Naive B cell (primary cell): Measurements from ENCODE around the gene MYCN. TPM values are rescaled to one million over a fixed set of nuclear protein-coding genes. Genes with fewer than 3 reads are reported as not detected.
"Not testable (repeated sequence)": the region's sequence is repeated elsewhere in the genome, so short reads cannot be mapped to it uniquely, and the experiment has no call there.

Experiments
- ATAC-seq, 2 donors: fragments of 150-1000 bp; cut with Tn5 transposase; 2 replicates each; pipeline ENCODE4 v1.10.0; 2021; ENCODE audit warnings: low read depth in 2 of 2, mild to moderate bottlenecking in 2 of 2, moderate library complexity in 2 of 2
- DNase-seq: peaks from one replicate; pipeline ENCODE4 v3.0.0; 2022
- H3K27ac Mint-ChIP-seq, 6 donors: one replicate each; pipeline ENCODE4 v1.8.0; 2020 to 2022; ENCODE audit warnings: mild to moderate bottlenecking in 6 of 6, mixed read lengths in 6 of 6, moderate library complexity in 5 of 6, inconsistent platforms in 2 of 6
- H3K27me3 Mint-ChIP-seq, 3 donors: one replicate each; pipeline ENCODE4 v1.8.0; 2021 to 2022; ENCODE audit warnings: mixed read lengths in 3 of 3, mild to moderate bottlenecking in 1 of 3
- H3K36me3 Mint-ChIP-seq, 2 donors: one replicate each; pipeline ENCODE4 v1.8.0; 2020 to 2022; ENCODE audit warnings: mixed read lengths in 2 of 2, inconsistent platforms in 1 of 2, mild to moderate bottlenecking in 1 of 2
- H3K4me1 Mint-ChIP-seq, 3 donors: one replicate each; pipeline ENCODE4 v1.8.0; 2020 to 2022; ENCODE audit warnings: mixed read lengths in 3 of 3, inconsistent platforms in 1 of 3, mild to moderate bottlenecking in 1 of 3, moderate library complexity in 1 of 3
- H3K4me3 Mint-ChIP-seq, 8 donors: one replicate each; pipeline ENCODE4 v1.8.0; 2020 to 2022; ENCODE audit warnings: mild to moderate bottlenecking in 8 of 8, mixed read lengths in 8 of 8, moderate library complexity in 8 of 8, inconsistent platforms in 2 of 8
- H3K9me3 Mint-ChIP-seq, 7 donors: one replicate each; pipeline ENCODE4 v1.8.0; 2020 to 2022; ENCODE audit warnings: mixed read lengths in 7 of 7, mild to moderate bottlenecking in 5 of 7, inconsistent platforms in 2 of 7, moderate library complexity in 1 of 7
- polyA plus RNA-seq, 6 donors: library from polyadenylated mRNA; unstranded; fragments of 300-500 nt; fragmentation: Illumina TruSeq; gene quantifications; one replicate each; pipeline ENCODE4 v1.2.3, GENCODE V29; 2021; ENCODE audit warnings: low read depth in 6 of 6

Gene MYCN
- polyA plus RNA-seq, 6 donors from 2014 or later: not detected

DNA sequence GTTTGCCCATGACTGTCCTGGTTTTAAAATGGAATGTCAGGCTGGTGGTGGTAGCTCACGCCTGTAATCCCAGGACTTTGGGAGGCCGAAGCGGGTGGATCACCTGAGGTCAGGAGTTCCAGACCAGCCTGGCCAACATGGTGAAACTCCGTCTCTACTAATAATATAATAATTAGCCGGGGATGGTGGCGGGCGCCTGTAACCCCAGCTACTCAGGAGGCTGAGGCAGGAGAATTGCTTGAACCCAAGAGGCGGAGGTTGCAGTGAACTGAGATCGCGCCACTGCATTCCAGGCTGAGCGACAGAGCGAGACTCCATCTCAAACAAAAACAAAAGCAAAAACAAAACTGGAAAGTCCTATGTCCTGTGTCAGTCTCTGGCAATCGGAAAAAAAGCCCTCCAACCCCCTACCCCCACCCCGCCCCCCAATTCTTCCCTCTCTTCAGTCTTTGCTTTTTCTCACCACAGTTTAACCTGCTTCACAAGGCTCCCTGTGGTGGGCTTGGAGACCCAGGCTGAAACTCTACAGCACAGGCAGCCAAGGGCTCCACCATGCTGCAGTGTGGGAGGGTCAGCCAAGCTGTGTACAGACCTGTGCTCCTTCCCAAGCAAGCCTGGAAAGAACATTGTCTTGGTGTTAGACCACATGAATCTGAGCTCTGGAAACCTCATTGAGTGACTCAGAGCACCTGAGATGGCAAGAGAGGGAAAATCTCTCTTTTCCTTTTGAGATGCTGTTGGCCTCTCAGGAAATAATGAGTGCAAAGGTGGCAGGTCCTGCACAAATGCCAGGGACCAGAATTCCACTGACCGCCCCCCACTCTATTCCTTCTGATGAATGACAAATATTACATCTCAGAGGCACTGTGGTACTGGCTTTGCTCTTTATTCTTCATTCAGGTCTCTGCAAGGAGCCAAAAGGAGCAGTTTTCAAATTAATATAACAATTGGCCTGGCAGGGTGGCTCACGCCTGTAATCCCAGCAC is 16.7 kb downstream of the MYCN start:
- H3K27me3 Mint-ChIP-seq: peaks cover 16 to 19% (median 18%) of the 10 kb centered on the region in 3 donors
- H3K4me1 Mint-ChIP-seq: no peaks in the 10 kb centered on the region
- ATAC-seq: no peak

DNA sequence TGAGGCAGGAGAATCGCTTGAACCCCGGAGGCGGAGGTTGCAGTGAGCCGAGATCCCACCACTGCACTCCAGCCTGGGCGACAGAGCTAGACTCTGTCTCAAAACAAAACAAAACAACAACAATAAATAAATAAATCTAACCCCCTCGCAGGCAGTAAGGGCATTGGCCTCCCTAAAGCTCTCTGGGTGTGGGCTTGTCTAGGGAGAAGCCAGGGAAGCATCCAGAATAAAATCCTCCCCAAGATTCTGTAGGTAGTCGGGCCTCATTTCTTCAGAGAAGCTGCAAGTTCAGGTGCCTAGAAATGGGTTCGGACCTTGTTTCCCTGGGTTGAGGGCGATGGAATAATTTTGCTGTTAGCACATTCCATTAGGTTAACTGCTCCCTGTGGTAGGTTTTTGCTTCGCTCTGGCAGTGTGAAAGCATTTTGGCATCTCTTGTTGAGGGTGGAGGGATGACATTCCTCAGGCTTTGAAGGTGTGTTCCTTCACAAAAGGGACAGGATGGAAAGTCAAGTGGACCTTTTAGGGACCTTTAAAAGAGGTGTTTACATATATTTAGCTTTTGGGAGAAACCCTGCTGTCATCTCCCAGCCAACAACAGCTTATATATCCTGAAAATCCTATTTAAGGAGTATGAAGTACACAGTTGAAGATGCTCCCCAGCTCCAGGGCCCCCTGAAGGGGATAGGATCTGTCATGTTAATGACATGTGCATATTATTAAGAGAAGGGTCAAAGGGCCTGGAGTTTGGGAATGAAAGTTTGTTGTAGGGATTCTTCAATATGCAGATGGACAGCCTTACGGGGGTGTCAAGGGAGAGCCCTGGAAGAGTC is 17.7 kb downstream of the MYCN start:
- Mint-ChIP-seq H3K36me3 (no peaks in the 10 kb centered on the region), H3K9me3 (peaks cover 0 to 11% (median 4%) of the 10 kb centered on the region in 7 donors), H3K27me3 (peaks cover 16 to 19% (median 18%) of the 10 kb centered on the region in 3 donors), H3K4me1 (no peaks in the 10 kb centered on the region), H3K4me3 (no peak overlapping the region), H3K27ac (no peak overlapping the region)
- DNase-seq (no peak), ATAC-seq (no peak)

More for the DNA sequence above, 16.7 kb downstream of the MYCN start:
- H3K27ac Mint-ChIP-seq: no peak overlapping the region
- no peaks in the 10 kb centered on the region for H3K36me3 Mint-ChIP-seq
- peaks cover 0 to 6% (median 3%) of the 10 kb centered on the region in 7 donors for H3K9me3 Mint-ChIP-seq
- no peak overlapping the region for H3K4me3 Mint-ChIP-seq
- no peak for DNase-seq

DNA sequence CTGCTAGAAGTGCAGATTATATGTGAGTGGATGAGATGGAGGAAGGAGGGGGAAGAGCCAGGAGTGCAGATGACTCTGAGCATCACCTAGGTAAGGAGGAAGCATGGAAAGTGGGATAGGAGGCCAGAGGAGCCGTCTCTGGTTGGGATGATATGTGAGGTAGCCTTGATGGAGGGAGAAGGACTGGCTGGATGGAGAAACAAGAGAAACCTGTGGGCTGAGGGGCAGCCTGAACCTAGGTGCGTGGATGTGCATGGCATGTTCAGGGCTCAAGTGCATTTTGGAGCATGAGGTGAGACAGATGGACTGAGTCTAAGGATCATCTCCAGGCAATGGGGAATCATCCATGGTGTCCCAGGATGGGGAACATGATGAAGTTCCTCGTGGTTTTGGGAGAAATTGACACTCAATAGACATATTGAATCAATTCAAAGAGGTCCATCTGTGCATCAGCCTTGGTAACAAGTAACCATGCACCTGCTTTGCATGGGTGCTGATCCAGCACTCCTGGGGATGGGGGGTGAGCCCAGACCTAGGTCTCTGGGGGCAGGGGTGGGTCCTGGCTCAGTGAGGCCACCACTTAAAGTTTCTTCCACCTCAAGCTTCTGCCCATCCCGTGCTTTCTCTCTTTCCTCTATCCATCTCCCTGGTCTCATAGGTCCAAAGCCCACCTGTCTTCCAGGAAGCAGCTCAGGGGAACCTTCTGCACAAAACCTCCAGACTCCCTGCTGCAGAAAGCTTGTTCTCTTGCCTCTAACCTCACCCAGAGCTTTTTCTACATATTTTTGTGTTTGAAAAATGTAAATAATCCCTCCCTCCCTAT is 19.2 kb downstream of the MYCN start:
- H3K36me3 Mint-ChIP-seq: no peaks in the 10 kb centered on the region
- peaks cover 0 to 11% (median 4%) of the 10 kb centered on the region in 7 donors for H3K9me3 Mint-ChIP-seq
- ATAC-seq: no peak
- H3K4me1 Mint-ChIP-seq: no peaks in the 10 kb centered on the region
- H3K4me3 Mint-ChIP-seq: no peak overlapping the region
- H3K27me3 Mint-ChIP-seq: peaks cover 15 to 18% (median 16%) of the 10 kb centered on the region in 3 donors
- no peak for DNase-seq
- H3K27ac Mint-ChIP-seq: no peak overlapping the region

DNA sequence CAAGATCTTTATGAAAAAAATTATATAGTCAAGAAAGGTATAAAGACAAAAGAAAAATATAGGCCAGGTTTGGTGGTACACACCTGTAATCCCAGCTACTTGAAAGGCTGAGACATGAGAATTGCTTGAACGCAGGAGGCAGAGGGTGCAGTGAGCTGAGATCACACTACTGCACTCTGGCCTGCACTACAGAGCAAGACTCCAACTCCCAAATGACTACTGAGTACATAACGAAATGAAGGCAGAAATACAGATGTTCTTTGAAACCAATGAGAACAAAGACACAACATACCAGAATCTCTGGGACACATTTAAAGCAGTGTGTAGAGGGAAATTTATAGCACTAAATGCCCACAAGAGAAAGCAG is 19.8 kb downstream of the MYCN start:
- H3K36me3 Mint-ChIP-seq, H3K4me1 Mint-ChIP-seq, H3K4me3 Mint-ChIP-seq, DNase-seq, ATAC-seq, H3K27ac Mint-ChIP-seq: not testable (repeated sequence)
- Mint-ChIP-seq H3K9me3 (peaks cover 0 to 11% (median 4%) of the 10 kb centered on the region in 7 donors), H3K27me3 (peaks cover 15 to 18% (median 16%) of the 10 kb centered on the region in 3 donors)

DNA sequence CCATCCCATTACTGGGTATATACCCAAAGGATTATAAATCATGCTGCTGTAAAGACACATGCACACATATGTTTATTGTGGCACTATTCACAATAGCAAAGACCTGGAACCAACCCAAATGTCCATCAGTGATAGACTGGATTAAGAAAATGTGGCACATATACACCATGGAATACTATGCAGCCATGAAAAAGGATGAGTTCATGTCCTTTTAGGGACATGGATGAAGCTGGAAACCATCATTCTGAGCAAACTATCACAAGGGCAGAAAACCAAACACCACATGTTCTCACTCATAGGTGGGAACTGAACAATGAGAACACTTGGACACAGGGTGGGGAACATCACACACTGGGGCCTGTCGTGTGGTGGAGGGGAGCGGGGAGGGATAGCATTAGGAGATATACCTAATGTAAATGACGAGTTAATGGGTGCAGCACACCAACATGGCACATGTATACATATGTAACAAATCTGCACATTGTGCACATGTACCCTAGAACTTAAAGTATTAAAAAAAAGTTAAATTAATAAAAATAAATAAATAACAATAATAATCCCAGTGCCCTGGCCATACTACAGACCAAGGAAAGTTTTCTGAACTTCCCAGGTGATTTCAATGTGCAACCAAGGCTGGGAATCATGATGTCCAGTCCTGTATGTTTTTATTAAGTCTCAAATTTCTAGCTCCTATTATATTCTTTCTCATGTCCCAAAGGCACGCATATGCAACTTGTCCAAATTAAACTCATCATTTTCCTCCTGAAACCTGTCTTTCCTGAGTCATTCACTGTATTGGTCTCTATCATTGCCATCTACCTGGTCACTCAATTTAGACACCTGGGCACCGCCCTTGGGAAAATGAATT is 23.0 kb downstream of the MYCN start:
- H3K4me3 Mint-ChIP-seq, H3K36me3 Mint-ChIP-seq: not testable (repeated sequence)

DNA sequence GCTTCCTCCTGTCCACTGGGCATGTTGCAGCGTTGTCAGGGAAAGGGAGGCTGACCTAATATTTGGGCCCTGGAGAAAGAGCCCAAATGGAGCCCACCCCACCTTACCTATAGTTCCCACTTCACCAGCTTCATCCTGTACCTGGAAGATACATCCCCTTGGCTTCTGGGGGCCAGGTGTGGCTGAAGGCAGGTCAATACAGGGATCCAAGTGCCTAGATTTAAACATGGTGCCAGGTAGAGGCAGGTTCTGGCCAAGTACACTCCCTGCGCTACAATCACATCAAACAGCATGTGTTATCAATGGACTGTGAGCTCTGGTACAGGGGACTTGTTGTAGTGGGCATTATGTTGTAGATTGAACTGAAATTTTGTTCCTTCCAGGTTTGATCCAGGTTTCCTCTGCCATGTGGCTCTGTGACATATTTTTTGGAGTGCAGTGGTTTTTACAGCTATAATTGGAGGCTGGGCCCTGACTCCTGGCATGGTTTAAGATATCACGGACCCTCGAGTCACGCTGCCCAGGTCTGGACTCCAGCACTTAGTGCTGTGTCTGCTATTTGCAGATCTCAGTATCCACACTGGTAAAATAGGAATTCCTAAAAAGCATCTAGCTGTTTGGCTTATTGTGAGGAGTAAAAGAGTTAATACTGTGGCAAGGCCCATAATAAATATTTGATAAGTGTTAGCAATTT is 23.8 kb downstream of the MYCN start:
- Mint-ChIP-seq H3K27me3 (peaks cover 4 to 5% (median 5%) of the 10 kb centered on the region in 3 donors), H3K4me1 (peaks cover 11 to 18% (median 14%) of the 10 kb centered on the region in 3 donors), H3K27ac (peak overlapping the region in 1 of 6 donors; percentile 11), H3K36me3 (no peaks in the 10 kb centered on the region), H3K4me3 (peak overlapping the region in 1 of 8 donors; percentile 30), H3K9me3 (peaks cover 0 to 11% (median 2%) of the 10 kb centered on the region in 7 donors)
- DNase-seq (no peak), ATAC-seq (no peak)

More for the DNA sequence above, 23.0 kb downstream of the MYCN start:
- not testable (repeated sequence) for ATAC-seq, DNase-seq
- Mint-ChIP-seq H3K9me3 (peaks cover 0 to 11% (median 2%) of the 10 kb centered on the region in 7 donors), H3K27me3 (peaks cover 6 to 13% (median 7%) of the 10 kb centered on the region in 3 donors), H3K4me1 (peaks cover 11 to 18% (median 14%) of the 10 kb centered on the region in 3 donors), H3K27ac (peak overlapping the region in 1 of 6 donors; percentile 11)

DNA sequence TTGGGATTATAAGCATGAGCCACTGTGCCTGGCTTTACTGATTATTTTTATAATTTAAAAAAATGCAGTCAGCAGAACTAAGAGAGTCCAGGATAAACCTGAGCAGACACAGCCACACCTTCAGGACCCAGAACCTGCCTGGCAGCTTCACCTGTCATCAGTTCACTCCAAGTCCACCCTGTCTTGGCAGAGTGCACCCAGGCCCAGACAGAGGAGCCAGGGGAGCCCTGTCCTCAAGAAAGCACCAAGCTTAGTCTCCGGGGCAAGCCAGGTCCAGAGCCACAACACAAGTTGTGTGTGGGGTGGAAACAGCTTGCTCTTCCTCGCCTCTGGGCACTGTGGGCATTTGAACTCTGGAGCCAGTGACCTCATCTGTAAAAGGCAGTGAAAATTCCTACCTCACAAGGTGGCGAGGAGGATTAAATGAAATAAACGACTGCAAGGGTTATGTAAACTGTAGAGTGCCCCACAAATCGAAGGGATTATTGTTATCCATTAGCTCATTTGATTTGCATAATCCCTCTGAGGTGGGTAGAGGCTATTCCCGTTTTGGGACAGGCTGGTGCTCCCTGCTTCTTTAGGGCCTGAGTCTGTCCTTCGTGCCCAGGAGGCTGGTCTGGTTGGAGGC is 24.7 kb downstream of the MYCN start:
- Mint-ChIP-seq H3K27ac (peak overlapping the region in 1 of 6 donors; percentile 73), H3K9me3 (peaks cover 0 to 11% (median 2%) of the 10 kb centered on the region in 7 donors), H3K36me3 (no peaks in the 10 kb centered on the region), H3K27me3 (no peaks in the 10 kb centered on the region), H3K4me3 (no peak overlapping the region), H3K4me1 (peaks cover 11 to 18% (median 14%) of the 10 kb centered on the region in 3 donors)
- DNase-seq: no peak
- no peak for ATAC-seq

DNA sequence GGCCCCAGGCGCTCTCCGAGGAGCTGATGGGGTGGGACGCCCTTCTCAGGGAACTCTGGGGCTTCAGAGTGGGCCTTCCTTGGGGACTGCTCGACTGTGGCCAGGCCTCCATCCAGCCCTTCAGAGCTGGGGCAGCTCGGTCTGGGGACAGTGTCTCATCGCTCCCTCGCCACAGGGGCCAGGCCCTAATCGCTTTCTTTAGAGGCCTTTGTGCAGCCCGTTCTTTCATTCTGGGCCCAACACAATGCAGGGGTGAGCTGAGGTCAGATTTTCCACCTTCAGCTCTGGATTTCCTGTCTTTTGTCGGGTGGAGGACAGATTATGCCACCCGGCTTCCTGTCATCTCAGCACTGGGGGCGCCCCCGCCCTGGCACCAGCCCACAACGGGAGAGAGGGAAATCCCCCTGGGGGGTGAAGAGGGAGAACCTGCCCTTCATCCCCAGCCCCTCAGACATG is 25.2 kb downstream of the MYCN start:
- Mint-ChIP-seq H3K27ac (peak overlapping the region in 4 of 6 donors; percentile 21 to 73 (median 58)), H3K27me3 (peaks cover 0 to 4% (median 2%) of the 10 kb centered on the region in 3 donors), H3K9me3 (peaks cover 0 to 11% (median 2%) of the 10 kb centered on the region in 7 donors), H3K36me3 (no peaks in the 10 kb centered on the region), H3K4me3 (peak overlapping the region in 4 of 8 donors; percentile 38 to 60 (median 48)), H3K4me1 (peaks cover 11 to 18% (median 14%) of the 10 kb centered on the region in 3 donors)
- ATAC-seq (peak in 1 of 2 donors; percentile 64), DNase-seq (no peak)

DNA sequence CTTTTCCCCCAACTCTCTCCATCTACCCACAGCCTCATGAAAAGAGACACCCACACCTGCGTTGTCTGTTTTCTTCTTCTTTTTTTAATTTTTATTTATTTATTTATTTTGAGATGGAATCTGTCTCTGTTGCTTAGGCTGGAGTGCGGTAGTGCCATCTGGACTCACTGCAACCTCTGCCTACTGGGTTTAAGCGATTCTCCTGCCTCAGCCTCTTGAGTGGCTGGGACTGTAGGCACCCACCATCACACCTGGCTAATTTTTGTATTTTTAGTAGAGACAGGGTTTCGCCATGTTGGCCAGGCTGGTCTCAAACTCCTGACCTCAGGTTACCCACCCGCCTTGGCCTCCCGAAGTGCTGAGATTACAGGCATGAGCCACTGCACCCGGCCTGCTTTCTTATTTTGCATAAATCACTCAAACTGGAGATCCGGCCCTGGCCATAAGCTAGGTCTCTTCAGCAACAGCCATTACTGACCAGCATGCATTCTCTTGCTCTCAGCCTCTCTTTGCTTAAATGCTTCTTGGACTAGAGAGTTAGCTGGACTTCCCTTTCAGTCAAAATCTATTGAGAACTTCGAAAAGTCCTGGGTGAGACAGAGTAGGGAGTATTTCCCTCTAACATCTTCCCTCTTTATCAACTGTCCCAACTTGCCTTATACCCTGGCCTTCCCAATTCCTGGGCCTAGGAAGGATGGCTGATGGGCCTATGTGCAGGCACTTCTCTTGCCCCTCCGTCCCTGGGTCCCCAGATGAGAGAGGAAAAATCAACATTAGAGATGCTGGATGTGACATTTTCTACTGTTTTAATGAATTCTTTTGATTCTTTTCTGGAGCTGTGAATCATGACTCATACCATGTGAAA is 27.3 kb downstream of the MYCN start:
- H3K9me3 Mint-ChIP-seq: peaks cover 0 to 2% (median 0%) of the 10 kb centered on the region in 7 donors
- H3K36me3 Mint-ChIP-seq: no peaks in the 10 kb centered on the region
- peaks cover 0 to 8% (median 5%) of the 10 kb centered on the region in 3 donors for H3K27me3 Mint-ChIP-seq
- ATAC-seq (no peak), DNase-seq (no peak)
- peak overlapping the region in 2 of 6 donors; percentile 1 to 27 for H3K27ac Mint-ChIP-seq
- peaks cover 11 to 18% (median 14%) of the 10 kb centered on the region in 3 donors for H3K4me1 Mint-ChIP-seq
- H3K4me3 Mint-ChIP-seq: no peak overlapping the region
